Duodenal mucosa (tissue), 2 donors: ENCODE data around the gene ABCA4.

Source experiments
- H3K27ac ChIP-seq: one replicate; pipeline ENCODE4 v1.7.0; 2013; ENCODE audit warnings: low read depth, low read length
- H3K27me3 ChIP-seq, 2 donors: one replicate each; pipeline ENCODE4 v1.7.0; 2013; ENCODE audit warnings: low read length in 2 of 2, control low read depth in 1 of 2; ENCODE audit not compliant: insufficient read depth in 2 of 2, control insufficient read depth in 1 of 2
- H3K36me3 ChIP-seq, 2 donors: one replicate each; pipeline ENCODE4 v1.7.0; 2013; ENCODE audit warnings: low read length in 2 of 2, control low read depth in 1 of 2; ENCODE audit not compliant: insufficient read depth in 2 of 2, control insufficient read depth in 1 of 2
- H3K4me1 ChIP-seq, 2 donors: one replicate each; pipeline ENCODE4 v1.7.0; 2013; ENCODE audit warnings: low read length in 2 of 2, control low read depth in 1 of 2; ENCODE audit not compliant: insufficient read depth in 2 of 2, control insufficient read depth in 1 of 2
- H3K4me3 ChIP-seq, 2 donors: one replicate each; pipeline ENCODE4 v1.7.0; 2013; ENCODE audit warnings: low read length in 2 of 2, low read depth in 1 of 2
- H3K9ac ChIP-seq, 2 donors: one replicate each; pipeline ENCODE4 v1.7.0; 2013; ENCODE audit warnings: low read length in 2 of 2, low read depth in 1 of 2
- H3K9me3 ChIP-seq, 2 donors: one replicate each; pipeline ENCODE4 v1.7.0; 2013; ENCODE audit warnings: low read length in 2 of 2, control low read depth in 1 of 2; ENCODE audit not compliant: control insufficient read depth in 1 of 2

ABCA4 gene

DNA sequence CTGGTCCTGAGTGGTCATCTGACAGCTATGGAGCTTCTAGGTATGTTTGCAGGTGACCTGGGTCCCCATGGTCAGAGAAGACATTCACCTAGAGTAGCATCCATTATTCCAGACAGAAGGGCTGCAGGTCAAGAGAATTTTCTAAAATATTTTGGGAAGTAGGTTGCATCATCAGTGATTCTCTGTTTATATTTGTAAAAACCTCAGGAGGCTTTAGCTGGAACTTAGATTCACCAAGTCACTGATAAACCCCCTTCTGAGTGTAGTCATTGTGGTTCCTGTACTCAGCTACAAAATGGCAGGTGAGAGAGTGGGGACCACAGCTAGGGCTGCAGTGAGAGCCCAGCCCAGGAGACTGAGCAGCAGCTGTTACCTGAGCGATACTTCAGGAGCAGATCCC, 78.6 kb downstream of the ABCA4 start:
- H3K4me3 ChIP-seq: no peak overlapping the region
- no peak overlapping the region for H3K9ac ChIP-seq
- no peaks in the 10 kb centered on the region for H3K36me3 ChIP-seq
- H3K4me1 ChIP-seq: peaks cover 8% of the 10 kb centered on the region in 2 donors
- peaks cover 0 to 5% of the 10 kb centered on the region in 2 donors for H3K27me3 ChIP-seq
- H3K27ac ChIP-seq: no peak overlapping the region
- H3K9me3 ChIP-seq: no peaks in the 10 kb centered on the region

DNA sequence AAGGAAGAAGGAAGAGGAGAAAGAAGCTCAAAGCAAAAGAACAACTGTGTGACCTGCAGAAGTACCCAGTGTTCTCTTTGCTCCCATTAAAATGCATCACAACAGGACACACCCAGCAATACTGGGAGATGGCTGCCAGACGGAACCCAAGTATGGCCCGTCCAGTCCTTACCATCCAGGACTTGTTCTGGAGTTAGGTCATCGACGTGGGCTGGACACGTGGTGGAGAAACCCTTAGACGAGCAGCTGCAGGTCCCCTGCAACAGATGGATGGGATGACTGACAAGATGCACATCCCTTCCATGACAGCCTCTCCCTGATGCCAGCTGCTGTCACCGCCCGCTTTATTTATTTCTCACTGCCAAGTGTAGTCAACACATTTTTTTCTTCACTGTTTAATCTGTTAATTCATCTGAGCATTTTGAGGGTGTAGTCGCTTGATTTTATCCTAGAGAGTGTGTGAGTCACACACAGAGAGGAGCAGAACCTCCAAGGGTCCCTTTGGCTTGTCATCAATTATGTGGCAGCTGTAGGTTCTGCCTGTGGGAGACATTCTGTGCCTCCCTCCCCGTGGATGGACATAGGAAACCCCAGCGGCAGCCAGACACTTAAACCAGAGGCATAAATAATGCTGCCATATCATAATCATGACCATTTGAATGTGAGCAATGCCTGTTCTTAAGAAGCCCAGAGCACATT, 80.9 kb downstream of the ABCA4 start:
- H3K9me3 ChIP-seq: no peaks in the 10 kb centered on the region
- no peaks in the 10 kb centered on the region for H3K36me3 ChIP-seq
- H3K27ac ChIP-seq: no peak overlapping the region
- H3K4me1 ChIP-seq: peaks cover 8% of the 10 kb centered on the region in 2 donors
- H3K27me3 ChIP-seq: peaks cover 0 to 5% of the 10 kb centered on the region in 2 donors
- no peak overlapping the region for H3K4me3 ChIP-seq
- no peak overlapping the region for H3K9ac ChIP-seq

DNA sequence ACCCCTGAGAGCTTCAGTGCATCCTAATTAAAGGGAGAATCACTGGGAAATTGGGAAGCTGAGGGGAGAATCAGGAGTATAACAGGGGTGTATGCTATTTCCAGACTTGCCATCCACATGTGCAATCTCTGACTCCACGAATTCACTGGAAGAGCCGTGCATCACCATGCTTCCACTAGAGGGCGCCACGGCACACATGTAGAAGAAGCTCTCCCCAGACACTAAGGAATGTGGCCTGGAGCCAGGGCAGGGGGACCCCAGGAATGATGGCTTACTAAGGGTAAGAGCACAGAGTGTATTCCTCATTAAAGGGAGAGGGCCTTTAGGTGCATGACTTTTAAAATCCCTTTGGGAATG, 81.5 kb downstream of the ABCA4 start:
- Histone ChIP-seq H3K4me3 (no peak overlapping the region), H3K4me1 (peaks cover 4% of the 10 kb centered on the region in 2 donors), H3K9ac (no peak overlapping the region), H3K36me3 (no peaks in the 10 kb centered on the region), H3K9me3 (no peaks in the 10 kb centered on the region), H3K27me3 (peaks cover 0 to 5% of the 10 kb centered on the region in 2 donors), H3K27ac (no peak overlapping the region)

DNA sequence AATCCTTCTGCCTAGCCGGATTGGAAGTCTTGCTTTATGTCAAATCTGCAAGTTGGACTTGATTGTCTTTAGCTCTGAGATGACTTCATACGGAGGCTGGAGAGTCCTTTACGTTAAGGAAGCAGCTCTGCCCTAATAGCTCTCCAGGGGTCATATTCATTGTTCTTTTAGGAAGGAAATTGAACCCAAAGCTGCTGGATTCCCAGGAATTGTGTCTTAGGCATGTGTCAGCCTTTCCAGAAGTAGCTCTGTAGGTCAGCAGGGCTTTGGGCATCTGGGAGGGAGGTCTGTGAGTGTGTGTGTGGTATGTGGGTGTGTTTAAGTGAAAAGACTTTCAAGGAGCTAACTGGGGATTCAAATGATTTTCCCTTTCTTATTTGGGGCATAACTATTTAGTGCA, 82.4 kb downstream of the ABCA4 start:
- Histone ChIP-seq H3K9ac (no peak overlapping the region), H3K9me3 (no peaks in the 10 kb centered on the region), H3K27ac (no peak overlapping the region), H3K4me3 (no peak overlapping the region), H3K36me3 (no peaks in the 10 kb centered on the region), H3K27me3 (peaks cover 0 to 5% of the 10 kb centered on the region in 2 donors), H3K4me1 (no peaks in the 10 kb centered on the region)

DNA sequence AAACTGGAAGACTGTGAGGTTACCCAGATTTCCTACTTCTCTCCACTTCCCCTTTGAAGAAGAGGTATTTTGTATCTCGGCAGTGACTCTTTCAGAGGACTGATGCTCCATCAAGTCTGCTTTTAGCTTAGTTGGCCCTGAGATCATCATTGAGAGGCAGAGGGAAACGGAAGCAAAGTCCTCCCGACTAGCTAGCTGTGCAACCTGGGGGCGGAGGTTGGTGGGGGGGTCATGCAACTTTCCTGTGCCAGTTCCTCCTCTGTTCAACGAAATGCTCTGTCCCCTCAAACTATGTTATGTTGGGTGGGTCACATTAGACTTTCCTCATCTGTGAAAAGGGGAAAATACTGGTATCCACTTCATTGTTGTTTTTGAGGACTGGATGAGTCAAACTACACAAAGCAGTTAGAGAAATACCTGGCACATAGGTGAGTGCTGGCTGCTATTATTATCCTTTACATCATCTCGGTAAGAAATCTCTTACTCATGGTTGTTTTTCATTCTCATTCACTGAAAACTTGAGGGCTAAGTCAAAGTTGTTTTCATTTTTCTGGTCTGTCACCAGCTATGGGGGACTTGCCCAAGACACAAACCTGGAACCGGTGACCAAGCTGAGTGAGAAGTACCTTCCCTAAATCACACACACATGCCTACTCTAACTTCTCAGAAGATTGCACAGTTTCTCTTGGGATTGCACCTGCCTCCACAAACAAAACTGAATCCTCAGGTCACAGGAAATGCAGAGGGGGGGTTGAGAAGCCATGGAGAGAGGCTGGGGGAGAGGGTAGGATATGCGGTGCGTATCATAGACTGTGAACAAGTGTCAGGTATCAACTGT, 83.3 kb downstream of the ABCA4 start:
- Histone ChIP-seq H3K9me3 (no peaks in the 10 kb centered on the region), H3K9ac (no peak overlapping the region), H3K27me3 (peaks cover 0 to 5% of the 10 kb centered on the region in 2 donors), H3K4me3 (no peak overlapping the region), H3K4me1 (no peaks in the 10 kb centered on the region), H3K27ac (no peak overlapping the region), H3K36me3 (no peaks in the 10 kb centered on the region)

DNA sequence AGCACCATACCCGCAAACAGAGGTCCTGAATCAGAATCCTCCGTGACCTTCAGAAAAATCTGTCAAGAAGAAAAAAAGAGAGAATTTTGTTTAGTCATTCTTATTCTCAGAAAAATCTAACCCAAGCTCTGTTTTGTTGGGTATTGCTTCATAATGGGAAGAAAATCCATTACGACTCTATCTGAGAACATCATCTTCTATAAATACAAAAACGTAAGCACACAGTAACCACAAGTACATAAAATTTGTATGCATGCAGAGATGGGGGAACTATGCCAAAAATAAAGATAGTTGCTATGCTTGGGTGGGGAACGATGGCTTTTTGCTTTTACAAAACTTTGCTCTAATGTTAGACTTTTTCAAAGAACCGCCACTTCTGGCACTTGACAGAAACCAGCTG, 84.2 kb downstream of the ABCA4 start:
- no peak overlapping the region for H3K27ac ChIP-seq
- no peak overlapping the region for H3K9ac ChIP-seq
- peaks cover 0 to 5% of the 10 kb centered on the region in 2 donors for H3K27me3 ChIP-seq
- no peaks in the 10 kb centered on the region for H3K4me1 ChIP-seq
- H3K4me3 ChIP-seq: no peak overlapping the region
- H3K9me3 ChIP-seq: no peaks in the 10 kb centered on the region
- no peaks in the 10 kb centered on the region for H3K36me3 ChIP-seq

- Histone ChIP-seq H3K27ac (no peak overlapping the region), H3K36me3 (no peaks in the 10 kb centered on the region), H3K9ac (no peak overlapping the region), H3K27me3 (peaks cover 0 to 5% of the 10 kb centered on the region in 2 donors), H3K9me3 (no peaks in the 10 kb centered on the region), H3K4me1 (no peaks in the 10 kb centered on the region), H3K4me3 (no peak overlapping the region)
Observed at GRCh38 chr1:94033849-94034248, 87.1 kb downstream of the ABCA4 start.

GRCh38 chr1:94032637-94033036, 88.3 kb downstream of the ABCA4 start:
- H3K4me3 ChIP-seq: no peak overlapping the region
- no peak overlapping the region for H3K9ac ChIP-seq
- H3K4me1 ChIP-seq: no peaks in the 10 kb centered on the region
- no peak overlapping the region for H3K27ac ChIP-seq
- no peaks in the 10 kb centered on the region for H3K27me3 ChIP-seq
- H3K36me3 ChIP-seq: no peaks in the 10 kb centered on the region
- no peaks in the 10 kb centered on the region for H3K9me3 ChIP-seq

DNA sequence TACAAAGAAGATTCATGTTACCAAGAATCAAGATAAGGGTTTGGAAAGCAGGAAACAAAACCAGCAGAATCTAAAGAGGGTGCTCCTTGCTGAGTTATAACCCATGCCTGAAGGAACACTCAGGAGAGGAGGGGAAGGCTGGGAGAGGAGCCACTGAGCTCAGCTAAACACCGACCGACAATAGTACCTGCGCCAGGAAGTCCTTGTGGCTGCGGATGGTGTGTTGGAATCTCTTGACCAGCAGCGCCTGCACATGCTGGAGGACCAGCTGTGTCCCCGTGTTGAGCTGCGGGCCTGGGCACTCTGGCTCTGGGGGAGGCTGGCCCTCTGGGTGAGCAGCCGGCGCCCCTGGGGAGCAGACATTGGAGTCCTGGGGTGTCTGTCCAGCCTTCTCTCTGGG, 89.4 kb downstream of the ABCA4 start:
- no peak overlapping the region for H3K9ac ChIP-seq
- H3K4me3 ChIP-seq: no peak overlapping the region
- no peaks in the 10 kb centered on the region for H3K27me3 ChIP-seq
- H3K27ac ChIP-seq: no peak overlapping the region
- no peaks in the 10 kb centered on the region for H3K4me1 ChIP-seq
- H3K9me3 ChIP-seq: no peaks in the 10 kb centered on the region
- H3K36me3 ChIP-seq: no peaks in the 10 kb centered on the region

DNA sequence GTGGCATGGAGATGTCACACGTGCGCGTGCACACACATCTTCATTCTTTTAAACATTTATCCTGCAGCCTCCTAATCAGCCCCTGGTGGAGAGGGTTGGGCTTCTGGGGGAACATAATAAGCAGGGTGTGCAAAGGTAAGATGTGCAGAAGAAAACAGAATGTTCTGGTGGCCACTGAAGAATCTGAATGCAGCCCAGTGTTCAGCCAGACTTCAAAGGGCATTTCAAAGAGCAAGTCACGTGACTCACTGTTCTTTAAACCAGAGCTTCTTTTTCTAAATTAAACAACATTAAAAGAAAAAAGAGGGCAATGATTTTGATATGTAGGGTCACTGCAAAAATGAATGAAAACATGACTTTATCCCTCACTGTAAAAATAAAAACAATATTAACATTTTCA, 89.8 kb downstream of the ABCA4 start:
- no peak overlapping the region for H3K4me3 ChIP-seq
- H3K4me1 ChIP-seq: no peaks in the 10 kb centered on the region
- H3K36me3 ChIP-seq: no peaks in the 10 kb centered on the region
- no peaks in the 10 kb centered on the region for H3K9me3 ChIP-seq
- no peak overlapping the region for H3K27ac ChIP-seq
- no peak overlapping the region for H3K9ac ChIP-seq
- no peaks in the 10 kb centered on the region for H3K27me3 ChIP-seq
